Measurements from ENCODE around the gene CTNNA1.
"Not testable (repeated sequence)": the region's sequence is repeated elsewhere in the genome, so short reads cannot be mapped to it uniquely, and the experiment has no call there.

Gene CTNNA1

DNA sequence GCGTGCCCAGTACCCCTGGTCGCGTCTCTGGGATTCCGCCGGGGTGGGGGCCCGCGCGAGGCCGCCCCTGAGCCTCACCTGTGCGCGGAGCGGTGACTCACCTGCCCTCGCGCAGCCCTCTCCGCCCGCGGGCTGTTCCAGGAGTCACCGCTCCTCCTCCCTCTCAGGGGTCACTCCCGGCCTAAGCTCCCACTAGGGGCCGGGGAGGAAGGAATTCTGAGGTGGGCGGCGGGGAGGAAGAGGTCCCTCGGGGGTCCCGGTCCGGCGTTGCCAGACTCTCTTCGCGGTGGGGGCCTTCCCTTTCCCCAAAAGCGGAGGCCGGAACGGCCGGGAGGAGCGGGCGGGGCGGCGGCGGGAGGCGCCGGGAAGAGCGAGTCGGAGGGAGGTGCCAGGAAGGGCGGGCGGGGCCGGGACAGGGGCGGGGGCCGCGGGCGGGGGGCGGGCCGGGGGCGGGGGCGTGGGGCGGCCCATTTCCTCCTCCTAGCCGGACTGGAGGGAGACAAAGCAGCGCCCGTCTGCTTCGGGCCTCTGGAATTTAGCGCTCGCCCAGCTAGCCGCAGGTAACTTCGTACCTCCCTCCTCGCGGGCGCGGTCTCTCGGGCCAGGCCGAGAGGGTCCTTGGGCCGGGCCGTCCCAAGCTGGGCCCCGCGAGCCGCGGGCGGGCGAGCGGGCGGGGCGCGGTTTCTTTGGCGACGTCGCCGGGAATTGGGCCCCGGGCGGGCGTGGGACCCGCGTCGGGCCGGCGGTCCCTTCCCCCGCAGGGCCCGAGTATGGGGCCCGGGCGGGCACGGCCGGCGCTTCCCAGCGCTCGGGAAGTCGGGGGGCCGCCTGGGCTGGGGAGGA is at the start of gene CTNNA1:
Gene CTNNA1 (plus strand): TSS at position 475 of the 843 bp plus-strand sequence. CDS start 28,500 bp downstream, outside the sequence.
- peak; percentile 76 for DNase-seq

- not testable (repeated sequence) for DNase-seq
Measured at GRCh38 chr5:138703777-138704176, 49.4 kb upstream of the CTNNA1 start.

GRCh38 chr5:138705007-138705406 is 48.2 kb upstream of the CTNNA1 start:
- DNase-seq: no peak

- DNase-seq: no peak
Measured at GRCh38 chr5:138705567-138705966, 47.7 kb upstream of the CTNNA1 start.

DNA sequence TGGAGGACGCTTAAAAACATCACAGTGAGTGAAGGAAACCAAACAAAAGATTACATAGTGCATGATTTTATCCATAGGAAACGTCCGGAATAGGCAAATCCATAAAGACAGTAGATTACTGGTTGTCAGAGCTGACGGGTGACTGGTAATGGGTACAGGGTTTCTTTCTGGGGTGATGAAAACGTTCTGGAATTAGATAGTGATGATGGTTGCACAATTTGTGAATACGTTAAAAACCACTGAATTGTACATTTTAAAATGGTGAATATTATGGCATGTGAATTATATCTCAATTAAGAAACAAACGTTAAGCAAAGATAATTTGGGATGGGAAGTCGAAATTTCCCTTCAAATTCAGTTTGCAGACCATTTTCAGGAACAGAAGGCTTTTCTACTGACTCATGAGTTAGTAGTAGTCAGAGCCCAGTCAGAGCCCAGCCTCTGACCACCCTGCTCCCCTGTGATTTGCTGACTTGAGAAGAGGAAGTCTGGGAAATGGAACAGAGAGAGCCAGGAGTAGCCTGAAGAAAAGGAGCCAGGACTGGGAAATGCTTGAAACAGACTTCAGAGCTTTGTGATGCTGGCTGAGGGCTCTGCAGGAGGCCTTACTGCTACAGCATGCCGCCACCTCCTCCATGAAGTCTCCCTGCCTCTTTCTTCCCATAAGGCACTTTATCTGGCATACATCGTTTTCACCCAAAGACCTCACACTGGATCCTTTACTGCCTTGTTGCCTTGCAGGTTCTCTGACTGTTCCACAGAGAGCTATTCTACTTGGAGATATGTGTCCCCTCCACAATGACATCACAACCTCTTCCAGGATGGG is 46.4 kb upstream of the CTNNA1 start:
- peak; percentile 87 for DNase-seq

DNA sequence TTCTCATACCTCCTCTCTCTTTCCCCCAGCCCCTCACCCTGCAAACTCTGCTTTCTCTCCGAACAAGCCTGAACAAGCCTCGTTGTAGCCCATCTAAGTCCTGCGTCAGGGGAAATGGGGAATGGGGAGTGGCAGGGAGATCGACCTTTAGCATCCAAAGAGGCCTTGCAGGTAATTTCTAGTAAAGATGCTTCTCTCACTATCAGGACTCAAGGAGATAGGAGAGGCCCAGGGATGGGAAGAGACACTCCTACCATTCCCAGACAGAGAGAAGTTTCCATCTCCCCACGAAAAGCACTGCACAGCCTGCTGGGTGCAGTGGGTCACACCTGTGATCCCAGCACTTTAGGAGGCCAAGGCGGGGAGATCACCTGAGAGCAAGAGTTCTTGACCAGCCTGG is 44.4 kb upstream of the CTNNA1 start:
- no peak for DNase-seq

DNA sequence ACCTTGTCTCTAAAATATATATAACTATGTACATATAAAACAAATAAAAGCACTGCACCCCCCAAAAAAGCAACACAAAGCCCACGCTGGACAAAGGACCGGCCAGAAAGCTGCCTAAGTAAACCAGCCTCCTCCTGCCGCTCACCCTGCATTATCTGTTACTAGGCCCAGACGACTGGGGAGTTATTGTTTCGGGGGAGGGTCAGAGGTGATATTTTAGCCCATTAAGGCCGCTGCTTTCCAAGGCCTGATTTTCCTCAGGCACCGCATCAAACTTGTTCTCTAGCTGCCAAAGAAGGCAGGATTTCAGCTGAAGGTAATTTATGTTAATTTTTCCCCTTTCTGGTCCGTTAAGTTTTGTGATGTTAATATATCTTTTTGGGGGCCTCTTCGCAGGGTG is 44.0 kb upstream of the CTNNA1 start:
- DNase-seq: no peak

GRCh38 chr5:138711087-138711486 is 42.1 kb upstream of the CTNNA1 start:
- DNase-seq: no peak

GRCh38 chr5:138711811-138712210 is 41.4 kb upstream of the CTNNA1 start:
- no peak for DNase-seq

GRCh38 chr5:138712324-138712723 is 40.9 kb upstream of the CTNNA1 start:
- DNase-seq: no peak

GRCh38 chr5:138712791-138713190 is 40.4 kb upstream of the CTNNA1 start:
- no peak for DNase-seq

- DNase-seq: no peak
Measured at GRCh38 chr5:138713247-138713646, 40.0 kb upstream of the CTNNA1 start.

- no peak for DNase-seq
Measured at GRCh38 chr5:138714694-138715093, 38.5 kb upstream of the CTNNA1 start.

DNA sequence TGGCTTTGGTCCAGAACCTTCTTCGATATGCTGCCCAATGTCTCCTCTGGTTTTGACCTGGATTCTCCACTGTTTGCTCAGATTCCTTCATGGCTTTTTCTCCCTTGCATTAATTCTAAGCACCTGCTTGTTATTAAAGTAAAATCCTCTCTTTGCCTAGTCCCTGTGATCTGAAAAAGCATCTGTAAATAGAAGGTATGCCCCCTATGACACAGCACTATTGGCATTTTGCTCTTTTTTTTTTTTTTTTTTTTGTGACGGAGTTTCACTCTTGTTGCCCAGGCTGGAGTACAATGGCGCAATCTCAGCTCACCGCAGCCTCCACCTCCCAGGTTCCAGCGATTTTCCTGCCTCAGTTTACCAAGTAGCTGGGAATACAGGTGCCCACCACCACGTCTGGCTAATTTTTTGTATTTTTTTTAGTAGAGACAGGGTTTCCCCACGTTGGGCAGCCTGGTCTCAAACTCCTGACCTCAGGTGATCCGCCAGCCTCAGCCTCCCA is 37.2 kb upstream of the CTNNA1 start:
- DNase-seq: not testable (repeated sequence)

GRCh38 chr5:138716456-138716924 is 36.7 kb upstream of the CTNNA1 start:
- DNase-seq: no peak

- no peak for DNase-seq
Measured at GRCh38 chr5:138717399-138717798, 35.8 kb upstream of the CTNNA1 start.

DNA sequence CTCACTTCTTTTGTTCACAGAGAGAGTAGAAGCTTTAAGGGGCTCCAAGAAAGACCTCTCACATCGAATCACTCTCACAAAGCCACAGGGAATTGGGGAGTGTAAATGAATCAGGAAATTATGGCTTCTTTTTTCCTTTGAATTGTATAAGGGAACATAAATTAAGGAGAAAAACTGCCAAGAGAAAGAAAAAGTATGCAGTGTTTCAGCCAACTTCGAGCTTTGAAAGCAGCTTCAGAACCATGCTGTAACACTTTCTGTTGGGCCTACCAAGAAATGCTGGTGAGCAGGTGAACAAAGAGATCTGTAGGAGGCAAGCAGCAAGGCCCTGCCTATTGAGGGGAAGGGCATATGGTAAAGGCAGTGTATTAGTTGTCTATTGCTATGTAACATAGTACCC is 33.4 kb upstream of the CTNNA1 start:
- DNase-seq: no peak

DNA sequence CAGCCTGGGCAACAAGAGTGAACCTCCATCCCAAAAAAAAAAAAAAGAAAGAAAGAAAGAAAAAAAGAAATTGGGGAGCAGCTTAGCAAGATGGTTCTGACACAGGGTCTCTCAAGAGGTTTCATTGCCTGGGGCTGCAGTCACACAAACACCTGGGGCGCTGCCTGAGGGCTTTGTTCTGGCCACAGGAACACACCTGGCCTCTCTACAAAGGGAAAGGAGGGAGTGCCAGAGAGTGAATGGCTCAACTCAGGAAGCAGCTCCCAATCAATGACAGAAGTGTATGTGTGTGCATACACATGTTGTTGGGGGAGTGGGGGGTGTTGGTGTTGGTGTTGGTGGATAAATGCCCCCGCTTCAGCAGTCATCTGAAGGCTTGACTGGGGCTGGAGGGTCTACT is 32.4 kb upstream of the CTNNA1 start:
- DNase-seq: no peak

DNA sequence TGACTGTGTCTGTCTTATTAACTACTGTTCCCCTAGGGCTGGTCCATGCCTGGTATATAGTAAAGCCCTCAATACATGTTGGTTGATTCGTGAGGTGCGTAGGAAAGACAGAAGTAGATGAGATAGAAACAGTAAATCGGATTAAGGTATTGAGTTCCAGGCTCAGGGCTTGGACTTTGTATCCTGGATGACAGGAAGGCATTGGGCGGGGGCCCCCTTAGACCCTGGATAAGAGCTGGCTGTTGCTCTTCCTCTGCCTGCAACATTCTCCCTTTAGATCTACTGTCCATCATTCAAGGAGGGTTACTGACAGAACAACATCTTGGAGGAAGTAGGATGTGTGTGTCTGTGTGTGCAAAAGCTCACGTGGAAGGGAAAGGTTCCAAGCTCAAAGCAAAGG is 31.2 kb upstream of the CTNNA1 start:
- DNase-seq: no peak

DNA sequence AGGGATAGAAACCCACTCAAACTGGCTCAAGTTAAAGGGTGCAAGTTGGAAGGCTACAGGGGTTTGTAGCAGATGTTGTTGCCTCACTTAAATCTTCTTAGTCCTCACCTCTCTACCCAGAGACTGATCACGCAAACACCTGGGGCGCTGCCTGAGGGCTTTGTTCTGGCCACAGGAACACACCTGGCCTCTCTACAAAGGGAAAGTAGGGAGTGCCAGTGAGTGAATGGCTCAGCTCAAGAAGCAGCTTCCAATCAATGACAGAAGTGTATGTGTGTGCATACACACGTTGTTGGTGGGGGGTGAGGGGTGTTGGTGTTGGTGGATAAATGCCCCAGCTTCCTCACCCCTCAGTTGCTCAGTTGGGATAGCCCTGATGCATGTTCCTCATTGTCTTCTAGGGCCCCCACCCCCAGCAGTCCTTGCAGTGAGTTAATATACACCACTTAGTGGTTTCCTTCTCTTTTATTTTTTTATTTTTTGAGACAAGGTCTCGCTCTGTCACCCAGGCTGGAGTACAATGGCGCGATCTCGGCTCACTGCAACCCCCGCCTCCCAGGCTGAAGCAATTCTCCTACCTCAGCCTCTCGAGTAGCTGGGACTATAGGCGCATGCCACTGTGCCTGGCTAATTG is 30.6 kb upstream of the CTNNA1 start:
- DNase-seq: no peak

DNA sequence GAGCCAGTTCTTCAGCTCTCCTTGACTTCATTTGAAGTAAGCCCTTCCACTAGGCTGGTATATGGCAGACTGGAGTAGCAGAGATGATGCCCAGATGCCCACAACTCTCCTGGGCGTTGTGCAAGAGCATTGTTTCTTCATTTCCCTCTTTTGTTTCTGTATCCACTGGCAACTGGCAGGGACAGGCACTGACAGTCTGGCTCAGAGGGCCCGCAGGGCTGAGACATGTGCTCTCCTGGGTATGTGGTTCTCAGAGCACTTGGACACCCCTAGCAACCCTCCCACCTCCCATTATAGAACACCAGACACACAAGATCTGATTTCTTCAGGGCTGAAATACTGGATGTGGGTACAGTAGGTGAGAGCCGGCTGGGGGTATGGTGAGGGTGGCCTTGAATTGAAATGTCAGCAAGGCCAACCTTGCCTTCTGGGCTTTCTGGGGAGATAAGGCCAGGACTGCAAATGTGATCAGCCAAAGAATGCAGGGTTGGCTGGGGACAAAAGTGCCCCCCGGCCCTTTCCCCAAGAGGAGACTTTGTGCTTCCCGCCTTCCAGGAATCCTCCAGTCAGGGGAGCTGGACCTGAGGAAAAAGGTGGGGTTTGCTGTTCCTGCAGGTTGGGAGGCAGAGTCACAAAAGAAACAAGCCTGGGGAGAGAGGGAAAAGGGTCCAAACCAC is 28.6 kb upstream of the CTNNA1 start:
- DNase-seq: no peak

DNA sequence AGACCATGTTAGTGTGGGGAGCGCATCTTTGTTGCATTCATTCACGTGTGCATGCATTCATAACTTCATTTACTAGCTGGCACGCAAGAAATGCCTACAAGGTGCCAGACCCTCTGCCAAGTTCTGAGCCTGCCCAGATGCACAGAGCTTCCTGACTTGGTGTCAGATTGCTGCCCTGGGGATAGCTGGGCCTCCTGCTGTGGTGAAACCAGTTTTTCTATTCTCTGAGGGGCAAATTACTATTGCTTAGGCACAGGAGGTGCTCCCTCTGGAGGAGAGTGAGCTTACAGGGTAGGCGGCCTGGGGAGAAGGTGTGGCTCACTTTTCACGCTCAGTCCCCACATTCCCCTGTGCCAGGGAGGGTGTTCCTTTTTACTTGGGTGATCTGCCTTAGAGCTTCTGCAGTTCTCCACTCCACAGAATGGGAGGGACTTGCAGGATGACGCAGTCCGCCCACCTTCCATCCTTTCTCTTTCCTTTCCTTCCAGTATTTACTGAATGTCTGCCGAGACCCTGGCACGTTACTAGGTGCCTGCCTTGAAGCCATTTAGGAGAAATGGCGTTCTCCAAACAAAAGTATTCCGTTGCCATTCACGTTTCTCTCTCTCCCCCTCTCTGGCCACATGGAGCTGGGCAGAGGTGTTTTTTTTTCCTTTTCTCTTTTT is 27.9 kb upstream of the CTNNA1 start:
- peak; percentile 33 for DNase-seq

Measured in fibroblast of skin of right biceps (primary cell).